Right lobe of liver (tissue), 6 donors: ENCODE results near the gene SNTN. TPM values are rescaled to one million over a fixed set of nuclear protein-coding genes. Genes with fewer than 3 reads are reported as not detected.

Experiments
- ATAC-seq, 4 donors: fragments of 200-7000 bp; cut with Tn5 transposase; one replicate each; pipeline ENCODE4 v1.9.1; 2020; ENCODE audit warnings: mild to moderate bottlenecking in 4 of 4, moderate library complexity in 4 of 4
- DNase-seq, 3 donors: peaks; one replicate each; pipeline ENCODE4 v3.0.0-alpha.2; 2020
- H3K27ac ChIP-seq, 3 donors: fragments of 200-600 bp; one replicate each; pipeline ENCODE4 v1.8.0; 2022
- H3K27me3 ChIP-seq, 2 donors: fragments of 200-600 bp; one replicate each; pipeline ENCODE4 v1.8.0; 2022
- H3K36me3 ChIP-seq, 4 donors: fragments of 200-600 bp; sonication (generic) in 1 of 4; one replicate each; pipeline versions ENCODE4 v1.5.1 to v1.8.0; 2017 to 2022; ENCODE audit warnings: control low read depth in 1 of 4
- H3K4me1 ChIP-seq, 4 donors: fragments of 200-600 bp; sonication (generic) in 1 of 4; one replicate each; pipeline versions ENCODE4 v1.5.1 to v1.8.0; 2017 to 2022; ENCODE audit warnings: control low read depth in 1 of 4
- H3K4me3 ChIP-seq, 3 donors: fragments of 200-600 bp; one replicate each; pipeline ENCODE4 v1.8.0; 2022
- H3K9me3 ChIP-seq, 4 donors: fragments of 200-600 bp; sonication (generic) in 1 of 4; one replicate each; pipeline versions ENCODE4 v1.5.1 to v1.8.0; 2017 to 2022; ENCODE audit warnings: control low read depth in 1 of 4
- POLR2A ChIP-seq: fragments of 450-650 bp; IDR thresholded peaks from one replicate; pipeline ENCODE4 v1.6.1; 2017; ENCODE audit warnings: antibody characterized with exemption, mild to moderate bottlenecking
- WGBS: methylation state at CpG from one replicate; pipeline ENCODE4 v1.1.6; 2018; ENCODE audit warnings: low coverage, low lambda C conversion rate; ENCODE audit not compliant: insufficient coverage; ENCODE audit errors: missing lambda C conversion rate; 5-methylcytosine and 5-hydroxymethylcytosine counted together
- intact Hi-C, 2 donors: fragments of 100-400 bp; cut with DNase I; formaldehyde crosslinking; loops; one replicate each; pipeline versions ENCODE4 v1.11.2 to v1.14.1; 2022
- long read RNA-seq: library from polyadenylated mRNA; unstranded; transcript quantifications from one replicate; pipeline ENCODE4 v2.0.0, GENCODE V29; 2019
- total RNA-seq, 6 experiments: library from RNA; depleted of rRNA in 2 of 6; stranded (reverse); fragments of >200 nt in 2 of 6; fragmentation: NEBNext Ultra II Directional in 3 of 6; extraction: Animal tissue kit (Norgen Biotek cat#: 25700) in 3 of 6; gene quantifications; one replicate each; pipeline versions ENCODE4 v1.1.0 to v1.2.4, GENCODE V29; 2016 to 2023
- TF ChIP-seq, protein P1 (sequence below), 4 donors: fragments of 200-600 bp in 3 of 4; fragments of 450-650 bp in 1 of 4; IDR thresholded peaks; one replicate each; pipeline versions ENCODE4 v1.5.1 to v1.8.0; 2016 to 2022; ENCODE audit warnings: antibody characterized with exemption in 4 of 4, mild to moderate bottlenecking in 2 of 4
- donor health status: DM: no; HTN: yes; CAD: no.
- donor health status: DM: no; HTN: no; CAD: no.
- donor health status: DM: no; HTN: no; CAD: no.
- donor health status: DM: no; HTN: yes; CAD: no.
- donor health status: DM: no; HTN: yes; CAD: no.

The SNTN gene
- not detected for total RNA-seq
- long read RNA-seq, result 0 reads

DNA sequence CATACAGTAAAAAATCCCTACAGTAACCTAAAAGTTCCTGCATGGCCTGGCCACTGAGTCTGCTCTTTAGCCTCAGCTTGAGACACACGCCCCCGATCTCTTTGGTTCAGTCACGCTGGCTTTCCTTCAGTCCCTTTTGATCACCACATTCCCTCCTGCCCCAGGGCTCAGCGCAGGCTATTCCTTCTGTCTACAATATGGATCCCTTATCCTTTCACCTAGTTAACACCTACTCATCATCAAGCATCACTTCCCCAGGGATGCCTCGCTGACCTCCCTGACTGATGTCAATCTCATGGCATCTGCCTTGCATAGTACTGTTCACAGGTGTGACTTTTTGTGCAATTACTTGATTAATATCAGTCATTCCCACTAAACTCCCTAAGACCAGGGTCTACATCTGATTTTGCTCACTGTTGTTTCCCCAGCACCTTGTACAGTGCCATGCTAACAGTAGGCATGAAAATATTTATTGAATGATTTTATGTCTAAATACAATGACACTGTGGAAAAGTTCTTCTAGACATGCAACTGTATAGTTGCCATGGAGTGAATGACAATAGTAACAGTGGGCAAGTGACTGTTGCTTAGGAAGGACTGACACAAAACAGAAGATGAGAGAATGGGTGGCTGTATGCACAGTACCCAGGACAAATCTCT is at the start of gene SNTN:
SNTN (plus strand) TSS at position 610 of the 660 bp plus-strand sequence; CDS start at position 623, 13 bp downstream.
- H3K27me3 ChIP-seq, result no peaks in the 10 kb centered on the region
- TF ChIP-seq, protein P1, sequence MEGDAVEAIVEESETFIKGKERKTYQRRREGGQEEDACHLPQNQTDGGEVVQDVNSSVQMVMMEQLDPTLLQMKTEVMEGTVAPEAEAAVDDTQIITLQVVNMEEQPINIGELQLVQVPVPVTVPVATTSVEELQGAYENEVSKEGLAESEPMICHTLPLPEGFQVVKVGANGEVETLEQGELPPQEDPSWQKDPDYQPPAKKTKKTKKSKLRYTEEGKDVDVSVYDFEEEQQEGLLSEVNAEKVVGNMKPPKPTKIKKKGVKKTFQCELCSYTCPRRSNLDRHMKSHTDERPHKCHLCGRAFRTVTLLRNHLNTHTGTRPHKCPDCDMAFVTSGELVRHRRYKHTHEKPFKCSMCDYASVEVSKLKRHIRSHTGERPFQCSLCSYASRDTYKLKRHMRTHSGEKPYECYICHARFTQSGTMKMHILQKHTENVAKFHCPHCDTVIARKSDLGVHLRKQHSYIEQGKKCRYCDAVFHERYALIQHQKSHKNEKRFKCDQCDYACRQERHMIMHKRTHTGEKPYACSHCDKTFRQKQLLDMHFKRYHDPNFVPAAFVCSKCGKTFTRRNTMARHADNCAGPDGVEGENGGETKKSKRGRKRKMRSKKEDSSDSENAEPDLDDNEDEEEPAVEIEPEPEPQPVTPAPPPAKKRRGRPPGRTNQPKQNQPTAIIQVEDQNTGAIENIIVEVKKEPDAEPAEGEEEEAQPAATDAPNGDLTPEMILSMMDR (IDR thresholded peaks at IDR 0.05), result no peak
- TF ChIP-seq POLR2A, result no peak
- H3K4me1 ChIP-seq, result no peaks in the 10 kb centered on the region
- DNase-seq (no peak), ATAC-seq (no peak)
- WGBS, result 59% methylated on average over 5 of the region's 5 CpGs
- H3K4me3 ChIP-seq, result no peak within 1 kb of the TSS
- no peaks in the 10 kb centered on the region for H3K9me3 ChIP-seq
- no peaks in the 10 kb centered on the region for H3K36me3 ChIP-seq
- no peak within 1 kb of the TSS for H3K27ac ChIP-seq
- intact Hi-C loops, result no loop called here

DNA sequence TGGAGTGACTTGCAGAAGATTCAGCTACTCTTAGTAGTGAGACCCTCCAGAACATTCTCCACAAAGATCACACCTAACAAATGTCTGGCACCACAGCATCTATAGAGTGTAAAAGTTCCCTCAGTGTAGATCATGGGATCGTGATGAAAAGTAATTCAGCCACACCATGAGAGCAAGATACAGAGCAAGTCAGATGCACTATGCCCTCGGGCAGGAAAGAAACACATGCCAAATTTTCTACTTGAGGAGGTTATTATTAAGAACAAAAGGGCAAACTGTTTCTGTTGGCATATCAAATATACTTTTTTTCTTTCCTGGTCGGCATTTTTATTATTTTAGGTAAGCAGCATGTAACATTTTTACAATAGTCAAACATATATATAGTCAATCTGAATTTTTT is 44.8 kb upstream of the SNTN start:
- TF ChIP-seq, protein P1 (IDR thresholded peaks at IDR 0.05), result no peak
- TF ChIP-seq POLR2A, result no peak
- H3K27ac ChIP-seq, result no peak overlapping the region
- intact Hi-C loops, result no loop called here
- no peaks in the 10 kb centered on the region for H3K27me3 ChIP-seq
- ATAC-seq (no peak), DNase-seq (no peak)
- no peaks in the 10 kb centered on the region for H3K4me1 ChIP-seq
- no peaks in the 10 kb centered on the region for H3K9me3 ChIP-seq
- no peak overlapping the region for H3K4me3 ChIP-seq
- WGBS, result 45% methylated on average over 3 of the region's 3 CpGs
- H3K36me3 ChIP-seq, result no peaks in the 10 kb centered on the region

DNA sequence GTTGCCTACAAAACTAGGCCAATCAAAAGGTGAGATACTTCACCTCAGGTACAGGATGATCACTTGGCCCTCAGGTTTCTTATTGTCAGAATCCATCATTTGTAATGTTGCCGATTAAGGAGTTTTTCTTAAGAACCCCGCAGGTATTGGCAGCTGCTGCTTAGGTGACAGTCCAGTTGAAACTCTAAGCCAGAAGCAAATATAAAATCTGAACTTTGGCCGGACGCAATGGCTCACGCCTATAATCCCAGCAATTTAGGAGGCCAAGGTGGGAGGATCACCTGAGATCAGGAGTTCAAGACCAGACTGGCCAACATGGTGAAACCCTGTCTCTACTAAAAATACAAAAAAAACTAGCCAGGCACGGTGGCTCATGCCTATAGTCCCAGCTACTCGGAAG is 43.1 kb upstream of the SNTN start:
- ATAC-seq (no peak), DNase-seq (no peak)
- intact Hi-C loops, result no loop called here
- Histone ChIP-seq H3K4me1 (no peaks in the 10 kb centered on the region), H3K27ac (no peak overlapping the region), H3K4me3 (no peak overlapping the region), H3K36me3 (no peaks in the 10 kb centered on the region), H3K9me3 (no peaks in the 10 kb centered on the region), H3K27me3 (no peaks in the 10 kb centered on the region)
- no peak for TF ChIP-seq POLR2A
- TF ChIP-seq, protein P1 (IDR thresholded peaks at IDR 0.05), result no peak
- 56% methylated on average over 7 of the region's 7 CpGs for whole genome bisulfite sequencing

- no peak overlapping the region for H3K27ac ChIP-seq
- TF ChIP-seq, protein P1 (IDR thresholded peaks at IDR 0.05), result no peak
- TF ChIP-seq POLR2A, result no peak
- WGBS, result 52% methylated on average over 3 of the region's 4 CpGs
- no peak for ATAC-seq
- intact Hi-C loops, result no loop called here
- no peaks in the 10 kb centered on the region for H3K27me3 ChIP-seq
- H3K36me3 ChIP-seq, result no peaks in the 10 kb centered on the region
- DNase-seq, result no peak
- H3K9me3 ChIP-seq, result no peaks in the 10 kb centered on the region
- H3K4me3 ChIP-seq, result no peak overlapping the region
- no peaks in the 10 kb centered on the region for H3K4me1 ChIP-seq
Measured at GRCh38 chr3:63609834-63610233, 42.6 kb upstream of the SNTN start.

GRCh38 chr3:63611382-63611781 is 41.1 kb upstream of the SNTN start:
- Histone ChIP-seq H3K4me1 (no peaks in the 10 kb centered on the region), H3K27me3 (no peaks in the 10 kb centered on the region), H3K9me3 (no peaks in the 10 kb centered on the region), H3K36me3 (no peaks in the 10 kb centered on the region), H3K27ac (no peak overlapping the region), H3K4me3 (no peak overlapping the region)
- DNase-seq (no peak), ATAC-seq (no peak)
- TF ChIP-seq, protein P1 (IDR thresholded peaks at IDR 0.05), result no peak
- no peak for TF ChIP-seq POLR2A
- intact Hi-C loops, result no loop called here
- 69% methylated on average over 1 of the region's 1 CpG for WGBS
